HEK293T (cell line): ENCODE results near the gene SUSD4.

Experiments
- ELF4 ChIP-seq: fragments of 450-650 bp; IDR thresholded peaks from 2 replicates; pipeline ENCODE4 v1.6.1; 2017; ENCODE audit warnings: antibody characterized with exemption
- FOXA1 ChIP-seq: fragments of 450-650 bp; IDR thresholded peaks from 2 replicates; pipeline ENCODE4 v1.6.1; 2016; ENCODE audit warnings: mild to moderate bottlenecking
- FOXK2 ChIP-seq: fragments of 450-650 bp; IDR thresholded peaks from 2 replicates; pipeline ENCODE4 v1.6.1; 2016; ENCODE audit warnings: mild to moderate bottlenecking
- NFRKB ChIP-seq: fragments of 450-650 bp; IDR thresholded peaks from 2 replicates; pipeline ENCODE4 v1.6.1; 2016; ENCODE audit warnings: mild to moderate bottlenecking, moderate library complexity
- SP1 ChIP-seq: fragments of 450-650 bp; IDR thresholded peaks from 2 replicates; pipeline ENCODE4 v1.6.1; 2017

- TF ChIP-seq ELF4 (no peak), FOXK2 (no peak), SP1 (no peak), FOXA1 (no peak), NFRKB (no peak)
Measured at GRCh38 chr1:223221686-223222085, 142.3 kb downstream of the SUSD4 start.
